ENCODE results near the gene PSMB5. TPM values are rescaled to one million over a fixed set of nuclear protein-coding genes. Genes with fewer than 3 reads are reported as not detected.
A peak's percentile ranks its signal among the peaks of the same experiment; 100 is the strongest.

Gene PSMB5
- total and polyA plus RNA-seq, 2 of the 13 experiments (the other 11 are each of a cell fraction or from before 2014, with no cell fraction given) = 705 to 871 TPM

DNA sequence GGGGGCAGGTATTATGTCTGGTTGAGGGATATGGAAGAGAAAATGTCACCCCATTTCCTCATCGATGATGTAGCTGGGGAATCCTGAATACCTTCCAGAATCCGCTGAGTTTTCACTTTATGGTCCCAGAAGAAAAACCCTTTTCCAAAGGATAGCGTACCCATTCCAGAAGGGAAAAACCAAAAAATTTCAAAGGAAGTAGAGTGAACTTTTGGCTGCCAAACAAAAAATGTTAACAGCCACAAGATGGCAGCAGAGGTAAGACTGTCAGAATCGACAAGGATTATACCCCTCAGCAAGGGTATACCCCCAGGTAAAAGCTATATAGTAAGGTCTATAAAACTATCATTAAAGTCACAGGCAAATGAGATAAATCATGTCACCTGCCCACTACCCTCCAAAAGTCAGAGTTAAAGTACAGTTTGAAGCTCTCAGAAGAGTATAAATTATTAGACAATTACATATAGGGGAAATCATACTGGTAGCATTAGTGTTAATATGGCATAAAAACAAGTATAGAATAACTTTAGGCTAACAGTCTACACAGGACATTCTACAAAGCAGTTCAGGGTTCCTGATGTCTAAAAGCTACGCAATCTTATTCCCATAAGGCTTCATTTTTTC is 42.2 kb upstream of the PSMB5 start (continued):
- TF ChIP-seq ZNF496 (CRISPR knock-in tag; IDR thresholded peaks at IDR 0.05; ENCODE audit: insufficient replicate concordance) (no peak), FOSL1 (CRISPR knock-in tag; IDR thresholded peaks at IDR 0.05; ENCODE audit: borderline replicate concordance) (no peak), MAFF (IDR thresholded peaks at IDR 0.05; ENCODE audit: low read depth, low read length) (0 out of 2 replicates have a peak, but pooled peaks have one; percentile 26), DDIT3 (CRISPR knock-in tag; IDR thresholded peaks at IDR 0.05) (no peak), ZNF44 (CRISPR knock-in tag; IDR thresholded peaks at IDR 0.05) (0 out of 2 replicates have a peak, but pooled peaks have one; percentile 30), MAFG (CRISPR knock-in tag; IDR thresholded peaks at IDR 0.05) (no peak), THYN1 (CRISPR knock-in tag; IDR thresholded peaks at IDR 0.05; ENCODE audit: borderline replicate concordance, low read depth) (no peak), RXRB (CRISPR knock-in tag; IDR thresholded peaks at IDR 0.05; ENCODE audit: borderline replicate concordance) (0 out of 2 replicates have a peak, but pooled peaks have one; percentile 13), TFE3 (CRISPR knock-in tag; IDR thresholded peaks at IDR 0.05) (no peak), MEIS2 (CRISPR knock-in tag; IDR thresholded peaks at IDR 0.05) (no peak), TOE1 (CRISPR knock-in tag; IDR thresholded peaks at IDR 0.05) (0 out of 2 replicates have a peak, but pooled peaks have one; percentile 65), TARDBP (CRISPR knock-in tag; IDR thresholded peaks at IDR 0.05) (no peak; the same call in none of the 2 replicates), PPARG (CRISPR knock-in tag; conservative IDR thresholded peaks at IDR 0.05) (peak; percentile 32; the same call in 1 of the 2 replicates), REPIN1 (CRISPR knock-in tag; IDR thresholded peaks at IDR 0.05; ENCODE audit: borderline replicate concordance, low read depth) (0 out of 2 replicates have a peak, but pooled peaks have one; percentile 47), ZNF274 (CRISPR knock-in tag; IDR thresholded peaks at IDR 0.05) (no peak), SYNCRIP (IDR thresholded peaks at IDR 0.05; ENCODE audit: insufficient read depth, low read depth, low read length) (no peak)
- TF ChIP-seq, protein P1, sequence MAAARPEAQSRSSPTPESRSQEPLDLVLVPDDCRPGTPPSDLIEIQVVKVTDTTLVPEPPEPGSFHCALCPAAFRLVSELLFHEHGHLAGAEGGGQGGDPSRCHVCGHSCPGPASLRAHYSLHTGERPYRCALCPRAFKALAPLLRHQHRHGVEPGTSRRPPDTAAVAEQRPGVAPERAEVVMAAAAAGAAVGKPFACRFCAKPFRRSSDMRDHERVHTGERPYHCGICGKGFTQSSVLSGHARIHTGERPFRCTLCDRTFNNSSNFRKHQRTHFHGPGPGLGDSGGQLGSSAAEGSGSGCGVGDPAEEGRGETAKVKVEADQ (CRISPR knock-in tag; IDR thresholded peaks at IDR 0.05; ENCODE audit: borderline replicate concordance) = 0 out of 2 replicates have a peak, but pooled peaks have one; percentile 52
- TF ChIP-seq, protein P2, sequence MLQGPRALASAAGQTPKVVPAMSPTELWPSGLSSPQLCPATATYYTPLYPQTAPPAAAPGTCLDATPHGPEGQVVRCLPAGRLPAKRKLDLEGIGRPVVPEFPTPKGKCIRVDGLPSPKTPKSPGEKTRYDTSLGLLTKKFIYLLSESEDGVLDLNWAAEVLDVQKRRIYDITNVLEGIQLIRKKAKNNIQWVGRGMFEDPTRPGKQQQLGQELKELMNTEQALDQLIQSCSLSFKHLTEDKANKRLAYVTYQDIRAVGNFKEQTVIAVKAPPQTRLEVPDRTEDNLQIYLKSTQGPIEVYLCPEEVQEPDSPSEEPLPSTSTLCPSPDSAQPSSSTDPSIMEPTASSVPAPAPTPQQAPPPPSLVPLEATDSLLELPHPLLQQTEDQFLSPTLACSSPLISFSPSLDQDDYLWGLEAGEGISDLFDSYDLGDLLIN (CRISPR knock-in tag; IDR thresholded peaks at IDR 0.05; ENCODE audit: borderline replicate concordance) = no peak
- TF ChIP-seq, protein P3, sequence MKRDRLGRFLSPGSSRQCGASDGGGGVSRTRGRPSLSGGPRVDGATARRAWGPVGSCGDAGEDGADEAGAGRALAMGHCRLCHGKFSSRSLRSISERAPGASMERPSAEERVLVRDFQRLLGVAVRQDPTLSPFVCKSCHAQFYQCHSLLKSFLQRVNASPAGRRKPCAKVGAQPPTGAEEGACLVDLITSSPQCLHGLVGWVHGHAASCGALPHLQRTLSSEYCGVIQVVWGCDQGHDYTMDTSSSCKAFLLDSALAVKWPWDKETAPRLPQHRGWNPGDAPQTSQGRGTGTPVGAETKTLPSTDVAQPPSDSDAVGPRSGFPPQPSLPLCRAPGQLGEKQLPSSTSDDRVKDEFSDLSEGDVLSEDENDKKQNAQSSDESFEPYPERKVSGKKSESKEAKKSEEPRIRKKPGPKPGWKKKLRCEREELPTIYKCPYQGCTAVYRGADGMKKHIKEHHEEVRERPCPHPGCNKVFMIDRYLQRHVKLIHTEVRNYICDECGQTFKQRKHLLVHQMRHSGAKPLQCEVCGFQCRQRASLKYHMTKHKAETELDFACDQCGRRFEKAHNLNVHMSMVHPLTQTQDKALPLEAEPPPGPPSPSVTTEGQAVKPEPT (CRISPR knock-in tag; IDR thresholded peaks at IDR 0.05; ENCODE audit: low read depth) = no peak
- TF ChIP-seq, protein P4, sequence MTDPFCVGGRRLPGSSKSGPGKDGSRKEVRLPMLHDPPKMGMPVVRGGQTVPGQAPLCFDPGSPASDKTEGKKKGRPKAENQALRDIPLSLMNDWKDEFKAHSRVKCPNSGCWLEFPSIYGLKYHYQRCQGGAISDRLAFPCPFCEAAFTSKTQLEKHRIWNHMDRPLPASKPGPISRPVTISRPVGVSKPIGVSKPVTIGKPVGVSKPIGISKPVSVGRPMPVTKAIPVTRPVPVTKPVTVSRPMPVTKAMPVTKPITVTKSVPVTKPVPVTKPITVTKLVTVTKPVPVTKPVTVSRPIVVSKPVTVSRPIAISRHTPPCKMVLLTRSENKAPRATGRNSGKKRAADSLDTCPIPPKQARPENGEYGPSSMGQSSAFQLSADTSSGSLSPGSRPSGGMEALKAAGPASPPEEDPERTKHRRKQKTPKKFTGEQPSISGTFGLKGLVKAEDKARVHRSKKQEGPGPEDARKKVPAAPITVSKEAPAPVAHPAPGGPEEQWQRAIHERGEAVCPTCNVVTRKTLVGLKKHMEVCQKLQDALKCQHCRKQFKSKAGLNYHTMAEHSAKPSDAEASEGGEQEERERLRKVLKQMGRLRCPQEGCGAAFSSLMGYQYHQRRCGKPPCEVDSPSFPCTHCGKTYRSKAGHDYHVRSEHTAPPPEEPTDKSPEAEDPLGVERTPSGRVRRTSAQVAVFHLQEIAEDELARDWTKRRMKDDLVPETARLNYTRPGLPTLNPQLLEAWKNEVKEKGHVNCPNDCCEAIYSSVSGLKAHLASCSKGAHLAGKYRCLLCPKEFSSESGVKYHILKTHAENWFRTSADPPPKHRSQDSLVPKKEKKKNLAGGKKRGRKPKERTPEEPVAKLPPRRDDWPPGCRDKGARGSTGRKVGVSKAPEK (CRISPR knock-in tag; IDR thresholded peaks at IDR 0.05; ENCODE audit: borderline replicate concordance) = no peak
